Astrocyte of the spinal cord (primary cell): Measurements from ENCODE around the gene PHLDB3.

Experiments
- DNase-seq: peaks from one replicate; pipeline ENCODE4 v3.0.0; 2011; ENCODE audit warnings: low read depth, low spot score
- H3K4me3 ChIP-seq: 2 replicates; pipeline ENCODE4 v1.5.1; 2011; ENCODE audit warnings: low read depth, mild to moderate bottlenecking, low read length, moderate library complexity
- in situ Hi-C: cut with HindIII; loops from 2 replicates; pipeline ENCODE4 v1.10.0; 2017; ENCODE audit warnings: low sequenced_read_pairs
- TF ChIP-seq, protein P1 (sequence below): IDR thresholded peaks from 2 replicates; pipeline ENCODE4 v1.5.1; 2012; ENCODE audit warnings: low read depth, mild to moderate bottlenecking, low read length, inconsistent platforms

Gene PHLDB3

DNA sequence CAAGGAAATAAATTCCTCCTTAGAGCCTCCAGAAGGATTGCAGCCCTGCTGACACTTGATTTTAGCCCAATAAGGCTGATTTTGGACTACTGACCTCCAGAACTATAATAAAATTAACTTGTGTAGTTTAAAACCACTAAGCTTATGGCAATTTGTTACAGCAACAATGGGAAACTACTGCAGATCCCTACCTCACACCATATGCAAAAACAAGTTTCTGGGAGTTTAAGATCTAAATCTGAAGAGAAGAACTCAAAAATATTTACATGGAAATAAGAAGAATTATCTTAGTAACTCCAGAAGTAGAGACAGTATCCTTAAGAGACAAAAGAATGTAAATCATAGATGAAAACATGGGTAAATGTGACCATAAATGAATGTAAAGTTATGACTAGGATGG is 34.4 kb upstream of the PHLDB3 start:
- in situ Hi-C loops = no loop called here

DNA sequence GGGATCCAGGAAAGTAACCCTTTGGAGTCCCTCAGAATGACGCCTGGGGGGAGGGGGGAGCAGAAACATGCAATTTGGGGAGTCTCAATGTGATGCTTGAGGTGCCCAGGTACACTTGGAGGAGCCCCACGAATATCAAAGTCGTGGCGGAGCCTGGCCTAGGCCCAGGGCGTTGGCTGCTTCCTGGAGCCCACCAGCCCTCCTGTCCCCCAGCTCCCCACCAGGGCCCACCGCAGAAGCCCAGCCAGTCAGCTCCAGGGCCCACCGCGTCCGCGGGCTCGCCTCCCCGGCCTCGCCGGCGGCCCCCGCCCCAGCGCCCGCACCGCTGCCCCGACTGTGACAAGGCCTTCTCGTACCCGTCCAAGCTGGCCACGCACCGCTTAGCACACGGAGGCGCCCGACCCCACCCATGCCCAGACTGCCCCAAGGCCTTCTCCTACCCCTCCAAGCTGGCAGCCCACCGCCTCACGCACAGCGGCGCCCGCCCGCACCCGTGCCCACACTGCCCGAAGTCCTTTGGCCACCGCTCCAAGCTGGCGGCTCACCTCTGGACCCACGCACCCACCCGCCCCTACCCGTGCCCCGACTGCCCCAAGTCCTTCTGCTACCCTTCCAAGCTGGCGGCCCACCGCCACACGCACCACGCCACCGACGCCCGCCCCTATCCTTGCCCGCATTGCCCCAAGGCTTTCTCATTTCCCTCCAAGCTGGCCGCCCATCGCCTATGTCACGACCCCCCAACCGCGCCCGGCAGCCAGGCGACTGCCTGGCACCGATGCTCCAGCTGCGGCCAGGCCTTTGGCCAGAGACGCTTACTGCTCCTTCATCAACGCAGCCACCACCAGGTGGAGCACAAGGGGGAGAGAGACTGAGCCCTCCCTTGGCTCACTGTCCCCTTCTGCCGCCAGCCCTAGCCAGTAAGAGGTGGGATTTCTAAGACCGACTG is 30.5 kb upstream of the PHLDB3 start:
- DNase-seq = peak; percentile 56
- TF ChIP-seq, protein P1, sequence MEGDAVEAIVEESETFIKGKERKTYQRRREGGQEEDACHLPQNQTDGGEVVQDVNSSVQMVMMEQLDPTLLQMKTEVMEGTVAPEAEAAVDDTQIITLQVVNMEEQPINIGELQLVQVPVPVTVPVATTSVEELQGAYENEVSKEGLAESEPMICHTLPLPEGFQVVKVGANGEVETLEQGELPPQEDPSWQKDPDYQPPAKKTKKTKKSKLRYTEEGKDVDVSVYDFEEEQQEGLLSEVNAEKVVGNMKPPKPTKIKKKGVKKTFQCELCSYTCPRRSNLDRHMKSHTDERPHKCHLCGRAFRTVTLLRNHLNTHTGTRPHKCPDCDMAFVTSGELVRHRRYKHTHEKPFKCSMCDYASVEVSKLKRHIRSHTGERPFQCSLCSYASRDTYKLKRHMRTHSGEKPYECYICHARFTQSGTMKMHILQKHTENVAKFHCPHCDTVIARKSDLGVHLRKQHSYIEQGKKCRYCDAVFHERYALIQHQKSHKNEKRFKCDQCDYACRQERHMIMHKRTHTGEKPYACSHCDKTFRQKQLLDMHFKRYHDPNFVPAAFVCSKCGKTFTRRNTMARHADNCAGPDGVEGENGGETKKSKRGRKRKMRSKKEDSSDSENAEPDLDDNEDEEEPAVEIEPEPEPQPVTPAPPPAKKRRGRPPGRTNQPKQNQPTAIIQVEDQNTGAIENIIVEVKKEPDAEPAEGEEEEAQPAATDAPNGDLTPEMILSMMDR = peak; percentile 83
- in situ Hi-C loops = no loop called here
- no peak overlapping the region for H3K4me3 ChIP-seq

More for the DNA sequence above, 34.4 kb upstream of the PHLDB3 start:
- TF ChIP-seq, protein P1 = no peak
- no peak overlapping the region for H3K4me3 ChIP-seq
- no peak for DNase-seq

DNA sequence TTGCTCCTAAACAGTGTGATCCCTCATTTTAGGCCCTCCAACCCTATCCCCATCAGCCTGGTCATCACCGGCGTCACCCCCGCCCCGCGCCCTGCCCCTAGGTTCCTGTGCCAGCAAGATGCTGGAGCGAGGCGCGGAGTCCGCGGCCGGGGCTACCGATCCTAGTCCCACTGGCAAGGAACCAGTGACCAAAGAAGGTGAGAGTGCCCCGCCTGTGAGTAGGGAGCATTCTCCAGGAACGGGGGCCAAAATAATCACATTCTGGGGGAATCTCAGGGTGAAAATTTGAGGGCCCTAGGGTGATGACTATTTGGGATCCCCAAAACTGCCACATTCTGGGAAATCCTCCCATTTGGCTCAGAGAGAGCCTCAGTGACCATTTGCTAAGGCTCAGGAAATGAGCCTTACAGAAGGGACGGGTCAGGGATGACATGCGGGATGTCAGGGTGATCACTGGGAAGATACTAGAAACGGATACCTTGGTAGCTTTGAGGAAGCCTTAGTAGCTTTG is 29.8 kb upstream of the PHLDB3 start:
- TF ChIP-seq, protein P1 = no peak
- no peak for DNase-seq
- in situ Hi-C loops = no loop called here
- peak overlapping the region; percentile 56 for H3K4me3 ChIP-seq

DNA sequence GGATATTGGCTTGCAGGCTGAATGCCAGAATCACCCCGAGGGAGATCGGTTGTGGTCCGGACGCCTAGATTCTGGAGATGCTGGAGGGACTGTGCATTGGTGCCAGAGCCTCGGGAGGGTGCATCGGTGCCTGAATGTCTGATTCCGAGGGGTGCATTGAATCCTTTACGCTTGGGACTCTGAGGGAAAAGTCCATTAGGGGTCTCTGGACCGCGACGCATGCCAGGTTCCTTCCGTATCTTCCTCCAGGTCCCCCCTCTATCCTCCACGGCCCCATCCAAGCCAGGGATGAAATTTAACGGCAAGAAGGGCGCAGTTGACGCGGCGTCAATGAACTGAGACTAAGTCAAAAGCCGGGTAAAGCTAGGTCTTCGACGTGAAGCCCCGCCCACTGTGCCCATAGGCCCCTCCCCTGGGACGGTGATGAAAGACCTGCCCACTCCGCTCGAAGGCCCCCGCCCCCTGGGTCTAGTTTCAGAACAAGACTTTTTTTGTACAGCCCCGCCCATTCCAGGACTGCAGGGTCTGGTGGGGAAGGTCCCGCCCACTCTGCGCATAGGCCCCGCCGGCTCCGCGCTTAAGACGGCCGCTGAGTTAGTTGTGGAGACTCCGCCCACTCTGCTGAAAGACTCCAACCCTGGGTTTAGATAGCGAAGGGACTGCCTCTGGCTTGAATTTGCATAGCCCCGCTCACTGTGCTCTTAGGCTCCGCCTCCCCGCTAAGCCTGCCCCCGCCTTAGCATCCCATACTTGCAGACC is 29.2 kb upstream of the PHLDB3 start:
- peak; percentile 100 for DNase-seq
- TF ChIP-seq, protein P1 = no peak
- H3K4me3 ChIP-seq = peak overlapping the region; percentile 56
- in situ Hi-C loops = no loop called here

DNA sequence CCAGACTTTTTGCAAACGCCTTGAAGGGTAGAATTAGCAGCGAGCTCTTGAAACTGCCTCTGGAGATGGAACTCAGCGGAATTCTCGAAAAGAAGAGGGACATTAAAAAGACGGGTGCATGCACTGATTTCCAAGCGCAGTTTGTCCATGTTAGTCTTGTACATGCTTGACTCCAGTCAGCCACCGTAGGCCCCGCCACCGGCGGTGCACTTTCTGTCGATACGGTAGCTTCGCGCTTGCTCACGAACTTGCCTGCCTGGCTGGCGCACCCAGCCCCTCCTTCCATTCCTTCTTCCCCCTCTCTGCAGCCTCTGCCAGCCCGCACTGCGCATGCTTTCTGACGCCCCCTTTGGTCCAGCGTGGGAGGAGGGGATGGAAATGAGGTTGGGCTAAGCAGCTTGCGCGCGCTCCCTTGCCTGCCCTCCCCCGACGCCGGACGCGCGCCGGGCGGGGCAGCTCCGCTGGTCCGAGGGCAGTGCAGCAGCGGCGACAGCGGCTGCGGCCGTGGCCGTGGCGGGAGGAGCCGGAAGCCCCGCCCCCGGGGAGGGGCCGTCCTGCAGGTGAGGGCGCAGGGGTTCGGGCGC is 28.5 kb upstream of the PHLDB3 start, which contains the start of gene ZNF575:
TSS of gene ZNF575 (plus strand) at position 227 of the 584 bp plus-strand sequence. CDS start 1,235 bp downstream, outside the sequence.
- peak within 1 kb of the TSS; percentile 56 for H3K4me3 ChIP-seq
- DNase-seq = peak; percentile 96
- TF ChIP-seq, protein P1 = no peak
- in situ Hi-C loops = no loop called here

DNA sequence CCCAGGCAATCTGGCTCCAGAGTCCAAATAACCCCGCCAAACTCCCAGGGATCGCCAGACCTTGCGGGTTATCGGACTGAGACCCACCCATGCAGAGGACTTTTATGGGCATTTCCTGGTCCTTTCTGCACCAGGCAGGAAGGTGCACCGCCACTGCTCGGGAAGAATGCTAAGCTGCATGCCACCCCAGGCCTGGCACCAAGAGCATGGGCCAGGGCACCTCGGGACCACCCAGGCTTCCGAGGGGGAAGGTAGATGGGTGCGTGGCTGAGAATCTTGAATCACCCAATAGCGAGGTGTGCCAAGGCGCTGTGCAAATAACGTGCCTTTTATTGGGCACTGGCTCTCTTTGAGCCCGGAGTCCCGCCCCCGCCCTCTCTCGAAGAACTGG is 28.0 kb upstream of the PHLDB3 start:
- in situ Hi-C loops = no loop called here

More for the DNA sequence above, 28.0 kb upstream of the PHLDB3 start:
- no peak for DNase-seq
- H3K4me3 ChIP-seq = peak overlapping the region; percentile 56
- TF ChIP-seq, protein P1 = no peak
